Right cardiac atrium (tissue), 5 donors: Measurements from ENCODE around the gene UBE3D. TPM values are rescaled to one million over a fixed set of nuclear protein-coding genes. Genes with fewer than 3 reads are reported as not detected.

Experiments used
- ATAC-seq, 2 donors: fragments of 200-7000 bp; cut with Tn5 transposase; one replicate each; pipeline versions ENCODE4 v1.8.0 to v1.9.1; 2020; ENCODE audit warnings: moderate library complexity in 2 of 2, mild to moderate bottlenecking in 1 of 2
- DNase-seq, 3 donors: peaks; one replicate each; pipeline ENCODE4 v3.0.0-alpha.2; 2020
- H3K27ac ChIP-seq: one replicate; pipeline ENCODE4 v1.5.1; 2013; ENCODE audit warnings: mild to moderate bottlenecking, low read length, control low read depth, moderate library complexity
- H3K27me3 ChIP-seq: one replicate; pipeline ENCODE4 v1.6.1; 2013; ENCODE audit not compliant: control insufficient read depth, insufficient read depth
- H3K4me1 ChIP-seq: one replicate; pipeline ENCODE4 v1.6.1; 2013; ENCODE audit warnings: low read length; ENCODE audit not compliant: control insufficient read depth, insufficient read depth
- H3K4me3 ChIP-seq: one replicate; pipeline ENCODE4 v1.5.1; 2013; ENCODE audit warnings: low read length, control low read depth
- H3K9me3 ChIP-seq: one replicate; pipeline ENCODE4 v1.6.1; 2013; ENCODE audit warnings: low read length; ENCODE audit not compliant: control insufficient read depth
- WGBS: extraction: QIAGEN DNeasy Blood & Tissue Kit; methylation state at CpG from one replicate; pipeline ENCODE4 v1.1.7; 2013; 5-methylcytosine and 5-hydroxymethylcytosine counted together
- intact Hi-C, 4 donors: fragments of 100-400 bp; cut with DNase I; formaldehyde crosslinking; loops; one replicate each; pipeline versions ENCODE4 v1.11.0 to v1.14.0; 2022 to 2023
- polyA plus RNA-seq: library from polyadenylated mRNA; stranded (reverse); fragments of 200-250 nt; gene quantifications from one replicate; pipeline ENCODE4 v1.2.3, GENCODE V29; 2013
- total RNA-seq, 4 donors: library from RNA; stranded (reverse); fragmentation: NEBNext Ultra II Directional; extraction: Animal tissue kit (Norgen Biotek cat#: 25700); gene quantifications; one replicate each; pipeline ENCODE4 v1.2.1, GENCODE V29; 2021
- donor health status: healthy with polysubstance abuse.
- donor health status: DM: no; HTN: yes; CAD: no.
- donor health status: DM: no; HTN: no; CAD: no.
- donor health status: DM: no; HTN: yes; CAD: no; lungs with severe emphysema.
- donor health status: DM: yes; HTN: yes; CAD: no.

Gene UBE3D
- total and polyA plus RNA-seq, 5 donors: 2.3 to 4.1 (median 3.6) TPM

GRCh38 chr6:83083476-83083875 lies 17.8 kb upstream of the UBE3D start:
- DNase-seq (no peak), ATAC-seq (no peak)
- no peaks in the 10 kb centered on the region for H3K4me1 ChIP-seq
- H3K4me3 ChIP-seq: no peak overlapping the region
- 28% methylated on average over 1 of the region's 1 CpG for WGBS
- intact Hi-C loops: loop anchor here in 1 of 4 donors (10.0 kb wide), 1 partner anchor 121 kb away; no protein-coding TSS in a partner anchor
- no peaks in the 10 kb centered on the region for H3K9me3 ChIP-seq
- no peaks in the 10 kb centered on the region for H3K27me3 ChIP-seq
- H3K27ac ChIP-seq: no peak overlapping the region

GRCh38 chr6:83073615-83074014 lies 8.0 kb upstream of the UBE3D start:
- no peak for DNase-seq
- intact Hi-C loops: loop anchor here in 1 of 4 donors (10.0 kb wide), 1 partner anchor 121 kb away; the partner anchor contains the start of genes PGM3 and RWDD2A
- Histone ChIP-seq H3K27me3 (no peaks in the 10 kb centered on the region), H3K27ac (no peak overlapping the region), H3K9me3 (no peaks in the 10 kb centered on the region), H3K4me1 (peaks cover 3% of the 10 kb centered on the region), H3K4me3 (no peak overlapping the region)
- 69% methylated on average over 1 of the region's 1 CpG for WGBS
- no peak for ATAC-seq

DNA sequence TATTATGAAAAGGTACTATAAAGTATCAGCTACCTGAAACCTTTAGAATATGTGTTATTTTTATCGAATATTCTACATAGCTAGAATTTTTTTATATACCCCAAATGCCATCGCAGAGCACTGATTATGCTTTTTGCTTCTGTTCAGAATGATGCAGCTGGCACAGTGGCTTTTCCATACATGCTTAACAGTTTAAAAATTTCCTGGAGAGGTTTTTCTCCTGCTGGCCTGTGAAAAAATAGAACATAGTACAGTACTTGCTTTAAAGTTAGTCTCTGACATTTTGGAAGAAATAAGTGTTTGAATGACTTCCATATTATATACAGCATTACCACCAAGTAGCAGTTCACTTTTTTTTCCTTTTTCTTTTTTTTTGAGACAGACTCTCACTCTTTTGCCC lies 7.1 kb upstream of the UBE3D start:
- no peak overlapping the region for H3K27ac ChIP-seq
- no peak overlapping the region for H3K4me3 ChIP-seq
- ATAC-seq (no peak), DNase-seq (no peak)
- 86% methylated on average over 2 of the region's 2 CpGs for WGBS
- no peaks in the 10 kb centered on the region for H3K27me3 ChIP-seq
- H3K4me1 ChIP-seq: peaks cover 3% of the 10 kb centered on the region
- H3K9me3 ChIP-seq: no peaks in the 10 kb centered on the region
- intact Hi-C loops: loop anchor here in 1 of 4 donors (10.0 kb wide), 1 partner anchor 122 kb away; the partner anchor contains the start of genes PGM3 and RWDD2A

DNA sequence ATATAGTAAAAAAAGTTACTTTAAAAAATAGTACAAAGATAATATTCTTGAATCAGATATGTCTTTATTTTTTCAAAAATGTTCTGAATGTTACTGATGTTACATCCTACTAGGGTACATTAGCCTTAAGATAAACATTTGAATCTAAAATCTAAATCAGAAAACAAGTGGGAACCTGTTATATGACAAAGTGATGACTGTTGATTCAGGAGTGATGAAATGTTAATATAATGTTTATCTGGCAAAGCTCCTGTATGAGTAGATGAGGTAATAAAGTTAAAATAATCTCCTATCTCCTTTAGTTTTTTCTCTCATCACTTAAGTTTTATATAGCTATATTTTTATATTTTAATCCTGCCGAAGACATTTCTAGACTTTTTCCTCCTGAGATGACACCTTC lies 6.1 kb upstream of the UBE3D start:
- ATAC-seq (no peak), DNase-seq (no peak)
- 47% methylated on average over 1 of the region's 1 CpG for WGBS
- H3K4me1 ChIP-seq: peaks cover 3% of the 10 kb centered on the region
- H3K4me3 ChIP-seq: no peak overlapping the region
- H3K27me3 ChIP-seq: no peaks in the 10 kb centered on the region
- no peak overlapping the region for H3K27ac ChIP-seq
- H3K9me3 ChIP-seq: no peaks in the 10 kb centered on the region
- intact Hi-C loops: loop anchor here in 1 of 4 donors (10.0 kb wide), 1 partner anchor 123 kb away; the partner anchor contains the start of genes PGM3 and RWDD2A

DNA sequence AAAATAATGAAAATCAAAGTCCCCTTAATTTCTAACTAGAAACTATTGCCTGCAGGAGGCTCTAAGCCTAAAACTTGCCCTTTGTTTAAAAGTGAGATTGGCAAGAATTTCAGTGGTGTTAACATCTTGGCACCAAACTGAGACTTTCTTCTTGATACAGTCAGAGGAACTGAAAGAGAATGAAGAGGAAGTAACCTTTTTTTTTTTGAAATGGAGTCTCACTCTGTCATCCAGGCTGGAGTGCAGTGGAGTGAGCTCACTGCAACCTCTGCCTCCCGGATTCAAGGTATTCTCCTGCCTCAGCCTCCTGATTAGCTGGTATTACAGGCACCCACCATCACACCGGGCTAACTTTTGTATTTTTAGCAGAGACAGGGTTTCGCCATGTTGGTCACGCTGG lies 5.4 kb upstream of the UBE3D start:
- 57% methylated on average over 4 of the region's 4 CpGs for WGBS
- Histone ChIP-seq H3K27ac (peak overlapping the region; percentile 52), H3K9me3 (no peaks in the 10 kb centered on the region), H3K27me3 (no peaks in the 10 kb centered on the region), H3K4me1 (peaks cover 3% of the 10 kb centered on the region), H3K4me3 (no peak overlapping the region)
- DNase-seq (no peak), ATAC-seq (peak; percentile 30 to 51)
- intact Hi-C loops: loop anchor here in 1 of 4 donors (10.0 kb wide), 1 partner anchor 124 kb away; the partner anchor contains the start of genes PGM3 and RWDD2A

DNA sequence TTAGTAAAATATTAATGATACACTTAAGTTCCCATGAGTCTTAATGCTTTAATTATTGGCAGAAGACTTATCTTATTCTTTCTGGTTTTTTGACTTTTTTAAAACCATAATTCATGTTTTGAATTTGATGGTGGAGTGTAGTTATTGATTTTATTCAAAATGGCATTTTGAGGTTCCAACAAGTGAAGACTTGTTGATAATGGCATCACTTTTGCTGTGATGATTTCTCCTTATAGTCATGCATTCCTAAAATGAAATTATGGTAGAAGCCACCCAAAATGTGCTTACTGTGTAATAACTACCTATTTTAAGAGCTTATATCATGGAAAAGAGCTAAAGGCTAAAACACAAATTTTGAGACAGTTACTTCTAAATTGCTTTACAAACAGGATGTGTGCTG lies 4.0 kb upstream of the UBE3D start:
- intact Hi-C loops: loop anchor here in 2 of 4 donors (5.0 to 10.0 kb wide), 4 partner anchors 125 to 445 kb away; partner anchors contain the start of genes PRSS35 (in 2 of the 2), PGM3 (in 1 of the 2) and RWDD2A (in 1 of the 2)
- ATAC-seq (no peak), DNase-seq (no peak)
- Histone ChIP-seq H3K4me3 (no peak overlapping the region), H3K27me3 (no peaks in the 10 kb centered on the region), H3K9me3 (no peaks in the 10 kb centered on the region), H3K4me1 (peaks cover 3% of the 10 kb centered on the region), H3K27ac (no peak overlapping the region)

DNA sequence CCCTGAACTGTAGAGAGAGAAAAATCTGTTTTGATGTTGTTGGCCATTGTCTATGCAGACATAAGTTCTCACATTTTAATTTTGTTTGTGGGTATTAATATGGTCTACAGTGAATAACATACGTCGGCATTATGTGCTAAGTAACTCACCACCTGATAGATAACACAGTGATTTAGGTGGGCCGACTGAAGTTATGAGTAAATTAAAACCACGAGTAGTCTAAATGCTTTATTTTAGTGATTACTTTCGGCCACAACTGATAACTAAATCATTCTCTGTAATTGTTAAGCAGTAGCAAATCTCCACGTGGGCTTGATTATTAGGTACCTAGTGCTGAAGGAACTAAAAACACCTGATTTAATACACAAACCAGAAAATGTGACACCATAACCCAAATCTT lies 3.0 kb upstream of the UBE3D start:
- intact Hi-C loops: loop anchor here in 2 of 4 donors (5.0 to 10.0 kb wide), 3 partner anchors 149 to 446 kb away; partner anchors contain the start of gene PRSS35 (in 2 of the 2)
- Histone ChIP-seq H3K4me1 (peaks cover 2% of the 10 kb centered on the region), H3K27me3 (no peaks in the 10 kb centered on the region), H3K4me3 (peak overlapping the region; percentile 81), H3K27ac (no peak overlapping the region), H3K9me3 (no peaks in the 10 kb centered on the region)
- DNase-seq: no peak
- no peak for ATAC-seq
- 34% methylated on average over 6 of the region's 6 CpGs for WGBS

- H3K27ac ChIP-seq: peak within 1 kb of the TSS; percentile 75
- DNase-seq: peak; percentile 97 to 99 (median 98)
- H3K9me3 ChIP-seq: no peaks in the 10 kb centered on the region
- peaks cover 2% of the 10 kb centered on the region for H3K4me1 ChIP-seq
- ATAC-seq: peak; percentile 97 to 98
- WGBS: under 1% methylated on average over 78 of the region's 78 CpGs
- H3K27me3 ChIP-seq: no peaks in the 10 kb centered on the region
- peak within 1 kb of the TSS; percentile 81 for H3K4me3 ChIP-seq
- intact Hi-C loops: loop anchor here in 2 of 4 donors (5.0 to 10.0 kb wide), 3 partner anchors 150 to 447 kb away; partner anchors contain the start of gene PRSS35 (in 2 of the 2)
Observed at GRCh38 chr6:83067448-83068439, 2.1 kb upstream of the UBE3D start, which contains the start of gene DOP1A. TSS of gene DOP1A (plus strand) at chr6:83067671. CDS start at chr6:83096978, 29,307 bp downstream.

- DNase-seq: no peak
- intact Hi-C loops: loop anchor here in 1 of 4 donors (10.0 kb wide), 1 partner anchor 453 kb away; the partner anchor contains the start of gene PRSS35
- WGBS: 100% methylated on average over 1 of the region's 1 CpG
Observed at GRCh38 chr6:83062225-83062624, 3.4 kb downstream of the UBE3D start.

GRCh38 chr6:83061190-83061589 lies 4.5 kb downstream of the UBE3D start:
- intact Hi-C loops: loop anchor here in 1 of 4 donors (10.0 kb wide), 1 partner anchor 454 kb away; the partner anchor contains the start of gene PRSS35
- ATAC-seq (no peak), DNase-seq (no peak)
- Histone ChIP-seq H3K9me3 (no peaks in the 10 kb centered on the region), H3K4me3 (no peak overlapping the region), H3K4me1 (no peaks in the 10 kb centered on the region), H3K27ac (no peak overlapping the region), H3K27me3 (no peaks in the 10 kb centered on the region)

More at GRCh38 chr6:83062225-83062624, 3.4 kb downstream of the UBE3D start:
- Histone ChIP-seq H3K4me3 (no peak overlapping the region), H3K9me3 (no peaks in the 10 kb centered on the region), H3K27me3 (no peaks in the 10 kb centered on the region), H3K27ac (no peak overlapping the region), H3K4me1 (no peaks in the 10 kb centered on the region)
- ATAC-seq: no peak
